ENCODE data around the gene LRRC56. TPM values are rescaled to one million over a fixed set of nuclear protein-coding genes. Genes with fewer than 3 reads are reported as not detected.
"Not testable (repeated sequence)": the region's sequence is repeated elsewhere in the genome, so short reads cannot be mapped to it uniquely, and the experiment has no call there.

LRRC56 gene
- total RNA-seq, 5 donors from 2014 or later (not counting 1 experiment from before 2014, with no cell fraction given) = 3.4 to 6.1 (median 5.6) TPM

DNA sequence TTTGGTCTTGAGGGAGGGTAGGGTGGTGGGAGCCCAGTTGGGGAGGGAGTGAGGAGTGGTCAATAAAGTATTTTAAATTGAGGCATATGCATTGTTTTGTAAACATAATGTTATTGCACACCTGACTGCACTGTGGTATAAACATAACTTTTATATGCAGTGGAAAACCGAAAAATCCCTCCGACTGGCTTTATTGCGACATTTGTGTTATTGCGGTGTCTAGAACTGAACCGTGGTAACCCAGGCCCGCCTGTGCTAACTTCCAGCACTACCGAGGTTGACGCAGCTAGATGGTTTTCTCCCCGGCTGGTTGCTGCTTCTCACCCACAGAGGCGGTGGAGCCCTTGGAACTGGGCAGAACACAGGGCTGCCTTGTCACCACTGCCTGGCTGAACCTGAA is 22.7 kb upstream of the LRRC56 start:
- peaks cover 11% of the 10 kb centered on the region for H3K36me3 Mint-ChIP-seq
- Histone ChIP-seq H3K27me3 (replicated peaks in 1 of 2; ENCODE audit: control insufficient read depth in 2 of 2, extremely low read depth in 1 of 2, insufficient read depth in 2 of 2, low read length in 1 of 2) (no peaks in the 10 kb centered on the region), H3K36me3 (ENCODE audit: control insufficient read depth in 2 of 2, extremely low read depth in 1 of 2, insufficient read depth in 1 of 2, low read length in 1 of 2) (peaks cover 2% of the 10 kb centered on the region in 2 donors), H3K9me3 (no peaks in the 10 kb centered on the region), H3K4me1 (ENCODE audit: control insufficient read depth in 1 of 2, extremely low read depth in 1 of 2, insufficient read depth in 2 of 2, low read length in 2 of 2) (peaks cover 2 to 7% of the 10 kb centered on the region in 2 experiments), H3K27ac (ENCODE audit: low read length) (no peak overlapping the region), H3K4me3 (ENCODE audit: control insufficient read depth in 1 of 2, extremely low read depth in 1 of 2, low read length in 1 of 2) (no peak overlapping the region)
- peaks cover 4 to 7% (median 5%) of the 10 kb centered on the region in 3 donors for H3K4me1 Mint-ChIP-seq
- no peaks in the 10 kb centered on the region for H3K27me3 Mint-ChIP-seq
- peaks cover 0 to 3% (median 0%) of the 10 kb centered on the region in 3 donors for H3K9me3 Mint-ChIP-seq
- over 99% methylated on average over 10 of the region's 10 CpGs for WGBS (ENCODE audit: insufficient coverage)
- no peak overlapping the region for H3K27ac Mint-ChIP-seq
- DNase-seq (no peak), ATAC-seq (replicated peaks in 1 of 4) (no peak)
- ChIA-PET POLR2A (no interaction called here), CTCF (no interaction called here)
- H3K4me3 Mint-ChIP-seq = no peak overlapping the region

DNA sequence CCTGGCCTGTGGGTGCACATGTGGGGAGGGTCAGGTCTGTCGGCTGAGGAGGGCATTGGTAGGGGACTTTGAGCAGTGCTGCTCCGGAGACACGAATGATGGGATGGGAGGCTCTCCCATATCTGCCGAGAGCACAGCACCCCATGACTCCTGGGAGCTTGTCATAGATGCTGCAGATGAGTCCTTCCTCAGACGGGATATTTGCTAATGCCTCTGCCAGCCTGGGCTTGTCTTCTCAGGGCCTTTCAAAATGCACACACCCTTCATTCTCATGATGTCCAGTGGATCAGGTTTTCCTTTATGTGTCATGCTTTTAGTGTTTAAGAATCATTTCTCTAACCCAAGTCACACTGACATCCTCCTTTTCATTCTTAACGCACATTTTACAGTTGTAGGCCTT is 22.2 kb upstream of the LRRC56 start:
- CTCF ChIA-PET = no interaction called here
- Mint-ChIP-seq H3K4me1 (peaks cover 4 to 7% (median 5%) of the 10 kb centered on the region in 3 donors), H3K27ac (no peak overlapping the region), H3K36me3 (peaks cover 11% of the 10 kb centered on the region), H3K9me3 (peaks cover 0 to 3% (median 0%) of the 10 kb centered on the region in 3 donors), H3K4me3 (no peak overlapping the region), H3K27me3 (no peaks in the 10 kb centered on the region)
- Histone ChIP-seq H3K9me3 (no peaks in the 10 kb centered on the region), H3K36me3 (ENCODE audit: control insufficient read depth in 2 of 2, extremely low read depth in 1 of 2, insufficient read depth in 1 of 2, low read length in 1 of 2) (peaks cover 2% of the 10 kb centered on the region in 2 donors), H3K4me1 (ENCODE audit: control insufficient read depth in 1 of 2, extremely low read depth in 1 of 2, insufficient read depth in 2 of 2, low read length in 2 of 2) (peaks cover 2 to 7% of the 10 kb centered on the region in 2 experiments), H3K27ac (ENCODE audit: low read length) (no peak overlapping the region), H3K27me3 (replicated peaks in 1 of 2; ENCODE audit: control insufficient read depth in 2 of 2, extremely low read depth in 1 of 2, insufficient read depth in 2 of 2, low read length in 1 of 2) (no peaks in the 10 kb centered on the region), H3K4me3 (ENCODE audit: control insufficient read depth in 1 of 2, extremely low read depth in 1 of 2, low read length in 1 of 2) (no peak overlapping the region)
- WGBS (ENCODE audit: insufficient coverage) = 76% methylated on average over 5 of the region's 6 CpGs
- POLR2A ChIA-PET = no interaction called here
- no peak for ATAC-seq (replicated peaks in 1 of 4)
- no peak for DNase-seq

DNA sequence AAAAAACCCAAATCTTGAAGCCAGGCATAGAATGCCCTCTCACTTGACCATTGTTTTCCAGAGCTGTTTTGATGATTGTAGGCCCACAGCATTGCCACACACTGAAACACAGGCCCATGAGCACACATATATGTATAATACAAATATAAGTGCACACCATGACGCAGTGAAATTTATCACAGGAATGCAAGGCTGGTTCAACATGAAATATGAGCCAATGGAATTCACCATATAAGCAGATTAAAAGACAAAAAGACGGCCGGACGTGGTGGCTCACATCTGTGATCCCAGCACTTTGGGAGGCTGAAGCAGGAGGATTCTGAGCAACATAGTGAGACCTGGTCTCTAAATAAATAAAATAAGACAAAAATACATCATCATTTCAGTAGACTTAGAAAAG is 20.9 kb upstream of the LRRC56 start:
- Mint-ChIP-seq H3K9me3 (peaks cover 0 to 3% (median 0%) of the 10 kb centered on the region in 3 donors), H3K4me1 (peaks cover 4 to 7% (median 5%) of the 10 kb centered on the region in 3 donors), H3K27ac (no peak overlapping the region), H3K27me3 (no peaks in the 10 kb centered on the region), H3K36me3 (peaks cover 9% of the 10 kb centered on the region), H3K4me3 (peak overlapping the region in 1 of 3 donors; percentile 15)
- no peak overlapping the region for H3K4me3 ChIP-seq (ENCODE audit: control insufficient read depth in 1 of 2, extremely low read depth in 1 of 2, low read length in 1 of 2)
- CTCF ChIA-PET = interaction anchor here in 1 of 2 donors (0.7 kb wide), 1 partner anchor 266 kb away, joined by 3 read pairs; no protein-coding TSS in a partner anchor
- DNase-seq = no peak
- ATAC-seq (replicated peaks in 1 of 4) = no peak
- H3K27me3 ChIP-seq (replicated peaks in 1 of 2; ENCODE audit: control insufficient read depth in 2 of 2, extremely low read depth in 1 of 2, insufficient read depth in 2 of 2, low read length in 1 of 2) = no peaks in the 10 kb centered on the region
- WGBS (ENCODE audit: insufficient coverage) = no CpG with 5 or more reads among the region's 4 CpGs
- peaks cover 2% of the 10 kb centered on the region in 2 donors for H3K36me3 ChIP-seq (ENCODE audit: control insufficient read depth in 2 of 2, extremely low read depth in 1 of 2, insufficient read depth in 1 of 2, low read length in 1 of 2)
- H3K27ac ChIP-seq (ENCODE audit: low read length) = no peak overlapping the region
- peaks cover 2 to 7% of the 10 kb centered on the region in 2 experiments for H3K4me1 ChIP-seq (ENCODE audit: control insufficient read depth in 1 of 2, extremely low read depth in 1 of 2, insufficient read depth in 2 of 2, low read length in 2 of 2)
- POLR2A ChIA-PET = interaction anchor here in 1 of 2 donors (0.6 to 0.7 kb wide), 2 partner anchors 13 to 271 kb away, joined by 3 to 16 read pairs; no protein-coding TSS in a partner anchor
- H3K9me3 ChIP-seq = no peaks in the 10 kb centered on the region

DNA sequence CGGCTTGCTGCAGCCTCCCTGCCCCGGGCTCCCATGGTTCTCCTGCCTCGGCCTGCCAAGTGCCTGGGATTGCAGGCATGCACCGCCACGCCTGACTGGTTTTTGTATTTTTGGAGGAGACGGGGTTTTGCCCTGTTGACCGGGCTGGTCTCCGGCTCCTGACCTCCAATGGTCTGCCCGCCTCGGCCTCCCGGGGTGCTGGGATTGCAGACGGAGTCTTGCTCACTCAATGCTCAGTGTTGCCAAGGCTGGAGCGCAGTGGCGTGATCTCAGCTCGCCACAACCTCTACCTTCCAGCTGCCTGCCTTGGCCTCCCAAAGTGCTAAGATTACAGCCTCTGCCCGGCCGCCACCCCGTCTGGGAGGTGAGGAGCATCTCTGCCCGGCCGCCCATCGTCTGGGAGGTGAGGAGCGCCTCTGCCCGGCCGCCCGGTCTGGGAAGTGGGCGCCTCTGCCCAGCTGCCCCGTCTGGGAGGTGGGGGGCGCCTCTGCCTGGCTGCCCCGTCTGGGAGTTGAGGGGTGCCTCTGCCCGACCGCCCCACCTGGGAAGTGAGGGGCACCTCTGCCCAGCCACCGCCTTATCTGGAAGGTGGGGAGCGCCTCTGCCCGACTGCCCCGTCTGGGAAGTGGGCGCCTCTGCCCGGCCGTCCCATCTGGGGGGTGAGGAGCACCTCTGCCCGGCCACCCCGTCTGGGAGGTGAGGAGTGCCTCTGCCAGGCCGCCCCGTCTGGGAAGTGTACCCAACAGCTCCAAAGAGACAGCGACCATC is 20.2 kb upstream of the LRRC56 start:
- H3K36me3 ChIP-seq (ENCODE audit: control insufficient read depth in 2 of 2, extremely low read depth in 1 of 2, insufficient read depth in 1 of 2, low read length in 1 of 2); H3K27me3 Mint-ChIP-seq; DNase-seq; H3K9me3 Mint-ChIP-seq; H3K9me3 ChIP-seq; H3K4me1 Mint-ChIP-seq; CTCF ChIA-PET; H3K27me3 ChIP-seq (replicated peaks in 1 of 2; ENCODE audit: control insufficient read depth in 2 of 2, extremely low read depth in 1 of 2, insufficient read depth in 2 of 2, low read length in 1 of 2); H3K4me3 Mint-ChIP-seq; H3K27ac ChIP-seq (ENCODE audit: low read length); ATAC-seq (replicated peaks in 1 of 4); H3K36me3 Mint-ChIP-seq; H3K4me3 ChIP-seq (ENCODE audit: control insufficient read depth in 1 of 2, extremely low read depth in 1 of 2, low read length in 1 of 2); H3K4me1 ChIP-seq (ENCODE audit: control insufficient read depth in 1 of 2, extremely low read depth in 1 of 2, insufficient read depth in 2 of 2, low read length in 2 of 2); POLR2A ChIA-PET: not testable (repeated sequence)
- H3K27ac Mint-ChIP-seq = peak overlapping the region in 1 of 2 donors; percentile 34
- 92% methylated on average over 15 of the region's 43 CpGs for WGBS (ENCODE audit: insufficient coverage)

DNA sequence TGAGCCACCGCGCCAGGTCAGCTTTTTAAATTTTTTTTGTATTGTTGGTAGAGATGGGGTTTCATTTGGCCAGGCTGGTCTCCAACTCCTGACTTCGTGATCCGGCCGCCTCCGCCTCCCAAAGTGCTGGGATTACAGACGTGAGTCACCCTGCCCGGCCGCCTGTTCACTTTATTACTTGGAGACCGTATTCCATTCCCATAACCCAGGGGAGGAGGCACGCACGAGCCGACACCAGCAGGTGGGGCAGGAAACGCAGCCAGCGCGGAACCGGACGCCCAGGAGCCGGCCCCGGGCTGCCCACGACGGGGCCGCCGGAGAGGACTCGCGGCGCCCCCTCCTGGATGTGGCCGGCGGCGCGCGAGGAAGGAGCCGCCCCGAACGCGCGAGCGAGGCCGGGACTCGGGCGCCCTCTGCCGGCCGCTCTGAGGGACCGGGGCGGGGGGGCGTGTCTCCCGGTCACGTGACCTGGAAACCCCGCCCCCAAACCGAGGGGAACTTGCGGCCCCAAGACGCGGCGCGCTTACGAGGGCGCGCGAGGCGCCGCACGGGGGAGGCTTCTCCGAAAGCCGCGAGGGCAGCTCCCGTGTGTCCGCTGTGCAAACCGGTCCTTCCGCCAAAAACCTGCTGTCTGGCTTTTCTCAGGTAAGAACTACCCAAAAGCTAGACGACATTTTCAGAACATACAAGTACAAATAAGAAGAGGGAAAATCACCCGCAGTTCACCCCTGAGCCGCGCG is 18.7 kb upstream of the LRRC56 start:
- no peaks in the 10 kb centered on the region for H3K9me3 ChIP-seq
- Mint-ChIP-seq H3K36me3 (no peaks in the 10 kb centered on the region), H3K9me3 (peaks cover 0 to 3% (median 0%) of the 10 kb centered on the region in 3 donors), H3K4me1 (peaks cover 4 to 7% (median 5%) of the 10 kb centered on the region in 3 donors), H3K27ac (peak overlapping the region; percentile 84 to 89), H3K4me3 (peak overlapping the region; percentile 71 to 83 (median 76)), H3K27me3 (no peaks in the 10 kb centered on the region)
- peak overlapping the region; percentile 23 to 28 for H3K4me3 ChIP-seq (ENCODE audit: control insufficient read depth in 1 of 2, extremely low read depth in 1 of 2, low read length in 1 of 2)
- peak overlapping the region; percentile 44 for H3K27ac ChIP-seq (ENCODE audit: low read length)
- WGBS (ENCODE audit: insufficient coverage) = 3% methylated on average over 64 of the region's 74 CpGs
- ChIA-PET POLR2A (interaction anchor here in 1 of 2 donors (0.6 kb wide), 1 partner anchor 304 kb away, joined by 5 read pairs; no protein-coding TSS in a partner anchor), CTCF (interaction anchor here (0.6 to 2.0 kb wide), 6 partner anchors 10 to 937 kb away, joined by 3 to 10 read pairs (median 3); partner anchors contain the start of gene RNH1 (in 1 of the 2))
- no peaks in the 10 kb centered on the region for H3K27me3 ChIP-seq (replicated peaks in 1 of 2; ENCODE audit: control insufficient read depth in 2 of 2, extremely low read depth in 1 of 2, insufficient read depth in 2 of 2, low read length in 1 of 2)
- H3K4me1 ChIP-seq (ENCODE audit: control insufficient read depth in 1 of 2, extremely low read depth in 1 of 2, insufficient read depth in 2 of 2, low read length in 2 of 2) = peaks cover 2 to 7% of the 10 kb centered on the region in 2 experiments
- no peaks in the 10 kb centered on the region for H3K36me3 ChIP-seq (ENCODE audit: control insufficient read depth in 2 of 2, extremely low read depth in 1 of 2, insufficient read depth in 1 of 2, low read length in 1 of 2)
- ATAC-seq (replicated peaks in 1 of 4) (peak; percentile 84 to 98 (median 94)), DNase-seq (peak; percentile 64 to 97 (median 85))

DNA sequence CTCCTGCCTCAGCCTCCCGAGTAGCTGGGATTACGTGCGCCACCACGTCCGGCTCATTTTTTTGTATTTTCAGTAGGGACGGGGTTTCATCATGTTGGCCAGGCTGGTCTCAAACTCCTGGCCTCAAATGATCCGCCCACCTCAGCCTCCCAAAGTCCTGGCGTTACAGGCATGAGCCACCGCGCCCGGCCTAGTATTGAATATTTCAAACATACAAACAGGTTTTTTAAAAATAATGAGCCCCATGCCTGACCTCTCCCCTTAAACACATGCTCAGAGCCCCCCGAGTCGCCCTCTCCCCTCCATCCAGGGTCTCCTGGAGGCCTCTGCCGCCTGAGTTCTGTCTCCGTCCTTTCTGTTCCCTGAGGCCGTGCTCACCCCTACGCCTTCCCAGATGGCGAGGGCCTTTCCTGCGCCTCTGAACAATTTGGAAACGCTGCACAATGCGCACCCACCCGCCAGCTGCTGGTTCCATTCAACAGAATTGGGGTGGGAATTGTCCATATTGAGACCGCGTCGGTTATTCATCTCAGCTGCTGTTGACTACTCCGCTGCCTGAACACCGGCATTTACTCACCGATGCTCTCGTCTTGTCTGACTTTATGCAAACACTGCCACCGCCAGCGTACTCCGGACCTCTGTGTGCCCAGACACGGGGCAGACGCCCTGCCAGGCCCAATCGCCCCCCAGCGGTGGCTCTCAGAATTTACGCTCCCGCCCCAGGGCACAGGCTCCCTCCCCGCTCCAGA is 16.7 kb upstream of the LRRC56 start:
- no peaks in the 10 kb centered on the region for H3K27me3 Mint-ChIP-seq
- DNase-seq (no peak), ATAC-seq (replicated peaks in 1 of 4) (no peak)
- 93% methylated on average over 35 of the region's 39 CpGs for WGBS (ENCODE audit: insufficient coverage)
- Histone ChIP-seq H3K4me1 (ENCODE audit: control insufficient read depth in 1 of 2, extremely low read depth in 1 of 2, insufficient read depth in 2 of 2, low read length in 2 of 2) (peaks cover 2 to 7% of the 10 kb centered on the region in 2 experiments), H3K9me3 (no peaks in the 10 kb centered on the region), H3K36me3 (ENCODE audit: control insufficient read depth in 2 of 2, extremely low read depth in 1 of 2, insufficient read depth in 1 of 2, low read length in 1 of 2) (no peaks in the 10 kb centered on the region), H3K27me3 (replicated peaks in 1 of 2; ENCODE audit: control insufficient read depth in 2 of 2, extremely low read depth in 1 of 2, insufficient read depth in 2 of 2, low read length in 1 of 2) (no peaks in the 10 kb centered on the region), H3K27ac (ENCODE audit: low read length) (no peak overlapping the region), H3K4me3 (ENCODE audit: control insufficient read depth in 1 of 2, extremely low read depth in 1 of 2, low read length in 1 of 2) (no peak overlapping the region)
- POLR2A ChIA-PET = no interaction called here
- H3K4me3 Mint-ChIP-seq = no peak overlapping the region
- H3K36me3 Mint-ChIP-seq = no peaks in the 10 kb centered on the region
- CTCF ChIA-PET = interaction anchor here in 1 of 2 donors (0.6 kb wide), 1 partner anchor 1447 kb away, joined by 3 read pairs; no protein-coding TSS in a partner anchor
- peaks cover 0 to 3% (median 0%) of the 10 kb centered on the region in 3 donors for H3K9me3 Mint-ChIP-seq
- H3K27ac Mint-ChIP-seq = no peak overlapping the region
- H3K4me1 Mint-ChIP-seq = peaks cover 4 to 7% (median 5%) of the 10 kb centered on the region in 3 donors
